HepG2 (cell line): Measurements from ENCODE around the gene SLC20A1. TPM values are rescaled to one million over a fixed set of nuclear protein-coding genes. Genes with fewer than 3 reads are reported as not detected.

Experiments
- CHCHD3 ChIP-seq: sonication (generic); formaldehyde crosslinking; IDR thresholded peaks from 2 replicates; pipeline ENCODE4 v1.8.0; 2022; ENCODE audit warnings: mild to moderate bottlenecking, missing genetic modification reagents, moderate library complexity
- FOXA1 ChIP-seq, 2 experiments: fragments of 450-650 bp in 1 of 2; sonication (generic) in 1 of 2; formaldehyde crosslinking in 1 of 2; IDR thresholded peaks; 2 replicates each; pipeline versions ENCODE4 v1.4.0 to v1.6.1; 2016 to 2020; ENCODE audit warnings: missing genetic modification reagents in 1 of 2
- GFI1 ChIP-seq: sonication (generic); formaldehyde crosslinking; IDR thresholded peaks from 2 replicates; pipeline ENCODE4 v1.5.0; 2020; ENCODE audit warnings: missing genetic modification reagents, mild to moderate bottlenecking, borderline replicate concordance
- HNRNPL ChIP-seq: fragments of 200-400 bp; formaldehyde crosslinking; IDR thresholded peaks from 2 replicates; pipeline ENCODE4 v1.6.1; 2017; ENCODE audit warnings: mild to moderate bottlenecking, low read depth, low read length
- KAT2B ChIP-seq: fragments of 150-350 bp; IDR thresholded peaks from 2 replicates; pipeline ENCODE4 v1.6.1; 2014; ENCODE audit warnings: low read depth, low read length, borderline replicate concordance
- KLF13 ChIP-seq: sonication (generic); formaldehyde crosslinking; IDR thresholded peaks from 2 replicates; pipeline ENCODE4 v1.4.0; 2020; ENCODE audit warnings: mild to moderate bottlenecking, missing genetic modification reagents
- NRL ChIP-seq: sonication (generic); formaldehyde crosslinking; IDR thresholded peaks from 2 replicates; pipeline ENCODE4 v1.5.0; 2020; ENCODE audit warnings: missing genetic modification reagents, mild to moderate bottlenecking, moderate library complexity, borderline replicate concordance
- PHF8 ChIP-seq: sonication (generic); formaldehyde crosslinking; IDR thresholded peaks from 2 replicates; pipeline ENCODE4 v1.5.0; 2020; ENCODE audit warnings: missing genetic modification reagents
- POGZ ChIP-seq: sonication (generic); formaldehyde crosslinking; IDR thresholded peaks from 2 replicates; pipeline ENCODE4 v1.4.0; 2020; ENCODE audit warnings: mild to moderate bottlenecking, missing genetic modification reagents
- ZNF207 ChIP-seq: fragments of 450-650 bp; IDR thresholded peaks from 2 replicates; pipeline ENCODE4 v1.6.1; 2016; ENCODE audit warnings: antibody characterized with exemption, borderline replicate concordance
- ZNF367 ChIP-seq: sonication (generic); formaldehyde crosslinking; IDR thresholded peaks from 2 replicates; pipeline ENCODE4 v1.4.0; 2020; ENCODE audit warnings: missing genetic modification reagents, borderline replicate concordance
- ZNF460 ChIP-seq: sonication (generic); formaldehyde crosslinking; IDR thresholded peaks from 2 replicates; pipeline ENCODE4 v1.5.1; 2020; ENCODE audit warnings: missing genetic modification reagents, mild to moderate bottlenecking, borderline replicate concordance
- ZNF652 ChIP-seq: IDR thresholded peaks from 2 replicates; pipeline ENCODE4 v1.6.1; 2016; ENCODE audit warnings: low read depth, borderline replicate concordance
- ZNF737 ChIP-seq: sonication (generic); formaldehyde crosslinking; IDR thresholded peaks from 2 replicates; pipeline ENCODE4 v1.5.0; 2020; ENCODE audit warnings: missing genetic modification reagents, mild to moderate bottlenecking, borderline replicate concordance
- ZNF749 ChIP-seq: sonication (generic); formaldehyde crosslinking; IDR thresholded peaks from 2 replicates; pipeline ENCODE4 v1.8.0; 2022; ENCODE audit warnings: mild to moderate bottlenecking, missing genetic modification reagents, moderate library complexity, borderline replicate concordance
- ZNF75D ChIP-seq: sonication (generic); formaldehyde crosslinking; IDR thresholded peaks from 2 replicates; pipeline ENCODE4 v1.8.1; 2023; ENCODE audit warnings: missing genetic modification reagents, mild to moderate bottlenecking, borderline replicate concordance
- ZNF761 ChIP-seq: sonication (generic); formaldehyde crosslinking; conservative IDR thresholded peaks from 2 replicates; pipeline ENCODE4 v1.4.0; 2020; ENCODE audit warnings: mild to moderate bottlenecking, missing genetic modification reagents
- ZNF775 ChIP-seq: sonication (generic); formaldehyde crosslinking; IDR thresholded peaks from 2 replicates; pipeline ENCODE4 v1.4.0; 2020; ENCODE audit warnings: missing genetic modification reagents, mild to moderate bottlenecking, moderate library complexity, borderline replicate concordance
- ZNF850 ChIP-seq: sonication (generic); formaldehyde crosslinking; conservative IDR thresholded peaks from 2 replicates; pipeline ENCODE4 v1.9.0; 2021; ENCODE audit warnings: mild to moderate bottlenecking, missing genetic modification reagents
- ZSCAN22 ChIP-seq: sonication (generic); formaldehyde crosslinking; IDR thresholded peaks from 2 replicates; pipeline ENCODE4 v1.4.0; 2020; ENCODE audit warnings: mild to moderate bottlenecking, missing genetic modification reagents
- polyA plus RNA-seq, 8 experiments: library from polyadenylated mRNA; depleted of rRNA in 3 of 8; stranded (reverse) in 7 of 8; unstranded in 1 of 8; fragments of >200 nt; fragmentation: Illumina TruSeq in 4 of 8; extraction: Trizol in 4 of 8; gene quantifications; 2 replicates each; pipeline versions ENCODE4 v1.2.1 to v1.2.3, GENCODE V29; 2011 to 2016; ENCODE audit warnings: low read depth in 4 of 8, missing spikeins in 1 of 8, mixed read lengths in 1 of 8; ENCODE audit not compliant: insufficient read depth in 1 of 8
- total RNA-seq, 5 experiments: library from RNA; depleted of rRNA; stranded (reverse); fragments of >200 nt; fragmentation: Illumina TruSeq; extraction: Trizol; gene quantifications; 2 replicates each; pipeline ENCODE4 v1.2.3, GENCODE V29; 2016; ENCODE audit warnings: low read depth in 1 of 5
- TF ChIP-seq, protein P1 (sequence below): IDR thresholded peaks from 2 replicates; pipeline ENCODE4 v1.6.1; 2016; ENCODE audit warnings: mild to moderate bottlenecking
- TF ChIP-seq, protein P2 (sequence below): sonication (generic); formaldehyde crosslinking; IDR thresholded peaks from 2 replicates; pipeline ENCODE4 v1.8.1; 2022; ENCODE audit warnings: low read depth, mild to moderate bottlenecking, missing genetic modification reagents
- TF ChIP-seq, protein P3 (sequence below): IDR thresholded peaks from 2 replicates; pipeline ENCODE4 v1.6.1; 2016; ENCODE audit warnings: missing biosample characterization, missing genetic modification reagents, low read depth
- TF ChIP-seq, protein P4 (sequence below): IDR thresholded peaks from 2 replicates; pipeline ENCODE4 v1.6.1; 2016; ENCODE audit warnings: low read depth, borderline replicate concordance

The SLC20A1 gene
- total and polyA plus RNA-seq, 2 of the 13 experiments (the other 11 are each of a cell fraction or from before 2014, with no cell fraction given): 54.0 to 85.9 TPM

DNA sequence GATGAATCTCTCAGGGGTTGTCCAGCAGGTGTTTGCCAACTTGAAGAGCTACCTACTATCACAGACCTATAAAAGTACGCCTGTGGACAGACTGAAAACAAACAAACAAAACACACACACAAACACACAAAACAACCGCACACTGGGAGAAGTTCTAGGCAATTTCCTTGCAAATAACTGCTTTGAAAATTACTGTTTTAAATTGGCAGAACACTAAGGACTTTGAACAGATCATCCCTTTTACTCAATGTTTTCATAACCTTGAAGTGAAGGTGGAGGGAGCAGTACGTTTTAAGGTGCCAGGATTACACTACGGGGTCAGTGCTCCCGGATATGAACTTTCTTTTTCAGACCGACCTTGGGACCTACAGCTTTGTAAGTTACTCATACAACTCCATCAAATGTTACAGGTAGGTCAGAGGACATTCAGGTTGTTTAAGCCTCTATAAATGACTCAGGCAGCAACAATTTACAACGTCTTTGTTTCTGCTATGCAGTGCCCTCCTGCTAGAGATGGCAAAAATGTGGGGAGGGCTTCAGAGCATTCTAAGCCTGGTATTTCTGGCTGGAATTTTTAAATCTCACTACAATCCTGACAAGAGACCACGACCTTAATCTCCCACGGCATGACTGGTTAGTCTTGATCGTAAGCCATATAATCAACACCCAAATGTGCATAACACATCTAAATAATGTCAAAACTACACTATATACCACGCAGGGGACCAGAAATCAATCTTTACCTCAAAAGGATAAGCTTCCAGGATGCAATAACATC lies 1.4 kb upstream of the SLC20A1 start (continued):
- no peak for TF ChIP-seq ZNF850 (CRISPR knock-in tag)
- TF ChIP-seq ZNF775 (CRISPR knock-in tag): peak; percentile 43; the same call in 1 of the 2 replicates
- no peak for TF ChIP-seq CHCHD3 (CRISPR knock-in tag)
- no peak for TF ChIP-seq NRL (CRISPR knock-in tag)
- TF ChIP-seq, protein P1, sequence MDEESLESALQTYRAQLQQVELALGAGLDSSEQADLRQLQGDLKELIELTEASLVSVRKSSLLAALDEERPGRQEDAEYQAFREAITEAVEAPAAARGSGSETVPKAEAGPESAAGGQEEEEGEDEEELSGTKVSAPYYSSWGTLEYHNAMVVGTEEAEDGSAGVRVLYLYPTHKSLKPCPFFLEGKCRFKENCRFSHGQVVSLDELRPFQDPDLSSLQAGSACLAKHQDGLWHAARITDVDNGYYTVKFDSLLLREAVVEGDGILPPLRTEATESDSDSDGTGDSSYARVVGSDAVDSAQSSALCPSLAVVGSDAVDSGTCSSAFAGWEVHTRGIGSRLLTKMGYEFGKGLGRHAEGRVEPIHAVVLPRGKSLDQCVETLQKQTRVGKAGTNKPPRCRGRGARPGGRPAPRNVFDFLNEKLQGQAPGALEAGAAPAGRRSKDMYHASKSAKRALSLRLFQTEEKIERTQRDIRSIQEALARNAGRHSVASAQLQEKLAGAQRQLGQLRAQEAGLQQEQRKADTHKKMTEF (CRISPR knock-in tag): peak; percentile 87
- peak; percentile 55; the same call in 1 of the 2 replicates for TF ChIP-seq ZNF652 (CRISPR knock-in tag)
- no peak for TF ChIP-seq PHF8 (CRISPR knock-in tag)
- TF ChIP-seq, protein P2, sequence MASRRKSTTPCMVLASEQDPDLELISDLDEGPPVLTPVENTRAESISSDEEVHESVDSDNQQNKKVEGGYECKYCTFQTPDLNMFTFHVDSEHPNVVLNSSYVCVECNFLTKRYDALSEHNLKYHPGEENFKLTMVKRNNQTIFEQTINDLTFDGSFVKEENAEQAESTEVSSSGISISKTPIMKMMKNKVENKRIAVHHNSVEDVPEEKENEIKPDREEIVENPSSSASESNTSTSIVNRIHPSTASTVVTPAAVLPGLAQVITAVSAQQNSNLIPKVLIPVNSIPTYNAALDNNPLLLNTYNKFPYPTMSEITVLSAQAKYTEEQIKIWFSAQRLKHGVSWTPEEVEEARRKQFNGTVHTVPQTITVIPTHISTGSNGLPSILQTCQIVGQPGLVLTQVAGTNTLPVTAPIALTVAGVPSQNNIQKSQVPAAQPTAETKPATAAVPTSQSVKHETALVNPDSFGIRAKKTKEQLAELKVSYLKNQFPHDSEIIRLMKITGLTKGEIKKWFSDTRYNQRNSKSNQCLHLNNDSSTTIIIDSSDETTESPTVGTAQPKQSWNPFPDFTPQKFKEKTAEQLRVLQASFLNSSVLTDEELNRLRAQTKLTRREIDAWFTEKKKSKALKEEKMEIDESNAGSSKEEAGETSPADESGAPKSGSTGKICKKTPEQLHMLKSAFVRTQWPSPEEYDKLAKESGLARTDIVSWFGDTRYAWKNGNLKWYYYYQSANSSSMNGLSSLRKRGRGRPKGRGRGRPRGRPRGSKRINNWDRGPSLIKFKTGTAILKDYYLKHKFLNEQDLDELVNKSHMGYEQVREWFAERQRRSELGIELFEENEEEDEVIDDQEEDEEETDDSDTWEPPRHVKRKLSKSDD (CRISPR knock-in tag): no peak
- no peak for TF ChIP-seq ZNF207
- no peak for TF ChIP-seq ZNF75D
- TF ChIP-seq POGZ (CRISPR knock-in tag): no peak
- no peak for TF ChIP-seq KLF13 (CRISPR knock-in tag)
- TF ChIP-seq, protein P3, sequence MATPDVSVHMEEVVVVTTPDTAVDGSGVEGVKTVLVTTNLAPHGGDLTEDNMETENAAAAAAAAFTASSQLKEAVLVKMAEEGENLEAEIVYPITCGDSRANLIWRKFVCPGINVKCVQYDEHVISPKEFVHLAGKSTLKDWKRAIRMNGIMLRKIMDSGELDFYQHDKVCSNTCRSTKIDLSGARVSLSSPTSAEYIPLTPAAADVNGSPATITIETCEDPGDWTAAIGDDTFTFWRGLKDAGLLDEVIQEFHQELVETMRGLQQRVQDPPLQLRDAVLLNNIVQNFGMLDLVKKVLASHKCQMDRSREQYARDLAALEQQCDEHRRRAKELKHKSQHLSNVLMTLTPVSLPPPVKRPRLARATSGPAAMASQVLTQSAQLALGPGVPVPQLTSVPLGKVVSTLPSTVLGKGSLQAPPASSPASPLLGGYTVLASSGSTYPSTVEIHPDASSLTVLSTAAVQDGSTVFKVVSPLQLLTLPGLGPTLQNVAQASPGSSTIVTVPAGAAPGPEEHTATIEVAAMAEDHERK (CRISPR knock-in tag): no peak
- TF ChIP-seq GFI1 (CRISPR knock-in tag): no peak; the same call in 1 of the 2 replicates
- TF ChIP-seq ZNF761: no peak; the same call in 1 of the 2 replicates
- TF ChIP-seq KAT2B: no peak
- TF ChIP-seq ZNF460: no peak; the same call in 1 of the 2 replicates
- TF ChIP-seq, protein P4, sequence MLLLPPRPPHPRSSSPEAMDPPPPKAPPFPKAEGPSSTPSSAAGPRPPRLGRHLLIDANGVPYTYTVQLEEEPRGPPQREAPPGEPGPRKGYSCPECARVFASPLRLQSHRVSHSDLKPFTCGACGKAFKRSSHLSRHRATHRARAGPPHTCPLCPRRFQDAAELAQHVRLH (CRISPR knock-in tag): no peak
- no peak; the same call in 1 of the 2 replicates for TF ChIP-seq ZNF749 (CRISPR knock-in tag)
- no peak for TF ChIP-seq ZNF737 (CRISPR knock-in tag)
- no peak for TF ChIP-seq HNRNPL
- peak; percentile 48; the same call in 1 of the 2 replicates for TF ChIP-seq ZSCAN22 (CRISPR knock-in tag)
- no peak for TF ChIP-seq ZNF367 (CRISPR knock-in tag)
- no peak for TF ChIP-seq FOXA1 (IDR thresholded peaks at IDR 0.05)
- peak; percentile 54; the same call in 1 of the 2 replicates for TF ChIP-seq FOXA1 (CRISPR knock-in tag; IDR thresholded peaks at IDR 0.05)
